ENCODE results near the gene JMJD1C.

JMJD1C gene

DNA sequence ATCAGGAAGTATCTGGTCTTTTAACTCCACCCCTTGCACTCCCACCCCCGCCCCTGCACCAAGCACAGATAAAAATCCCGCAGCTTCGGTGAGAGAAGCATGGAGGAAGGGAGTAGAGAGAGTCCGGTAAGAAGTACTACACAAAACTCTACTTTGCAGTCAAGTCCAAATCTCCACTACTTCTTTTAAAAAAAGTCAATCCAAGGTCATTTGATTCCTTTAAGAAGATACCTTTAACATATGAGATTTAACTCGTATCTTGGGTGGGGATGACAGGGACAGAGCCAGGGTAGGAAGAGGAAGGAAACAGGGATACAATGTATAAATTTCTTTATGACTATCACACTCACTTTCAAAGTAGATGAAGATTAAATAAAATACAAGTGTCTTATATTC lies 200.6 kb downstream of the JMJD1C start:
- H3K9ac ChIP-seq = no peak overlapping the region
- H3K36me3 ChIP-seq (ENCODE audit: control insufficient read depth, insufficient read depth, low read length) = no peaks in the 10 kb centered on the region
- peak overlapping the region; percentile 91 for H3K27ac ChIP-seq
- H3K79me2 ChIP-seq = peaks cover 22% of the 10 kb centered on the region
- H3K4me3 ChIP-seq (ENCODE audit: low read depth, low read length) = peak overlapping the region; percentile 61
- peaks cover 2% of the 10 kb centered on the region for H3K4me1 ChIP-seq
- no peaks in the 10 kb centered on the region for H3K27me3 ChIP-seq (ENCODE audit: control insufficient read depth, insufficient read depth, low read length)
- TF ChIP-seq, protein P1, sequence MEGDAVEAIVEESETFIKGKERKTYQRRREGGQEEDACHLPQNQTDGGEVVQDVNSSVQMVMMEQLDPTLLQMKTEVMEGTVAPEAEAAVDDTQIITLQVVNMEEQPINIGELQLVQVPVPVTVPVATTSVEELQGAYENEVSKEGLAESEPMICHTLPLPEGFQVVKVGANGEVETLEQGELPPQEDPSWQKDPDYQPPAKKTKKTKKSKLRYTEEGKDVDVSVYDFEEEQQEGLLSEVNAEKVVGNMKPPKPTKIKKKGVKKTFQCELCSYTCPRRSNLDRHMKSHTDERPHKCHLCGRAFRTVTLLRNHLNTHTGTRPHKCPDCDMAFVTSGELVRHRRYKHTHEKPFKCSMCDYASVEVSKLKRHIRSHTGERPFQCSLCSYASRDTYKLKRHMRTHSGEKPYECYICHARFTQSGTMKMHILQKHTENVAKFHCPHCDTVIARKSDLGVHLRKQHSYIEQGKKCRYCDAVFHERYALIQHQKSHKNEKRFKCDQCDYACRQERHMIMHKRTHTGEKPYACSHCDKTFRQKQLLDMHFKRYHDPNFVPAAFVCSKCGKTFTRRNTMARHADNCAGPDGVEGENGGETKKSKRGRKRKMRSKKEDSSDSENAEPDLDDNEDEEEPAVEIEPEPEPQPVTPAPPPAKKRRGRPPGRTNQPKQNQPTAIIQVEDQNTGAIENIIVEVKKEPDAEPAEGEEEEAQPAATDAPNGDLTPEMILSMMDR (IDR thresholded peaks at IDR 0.05) = no peak
- H3K4me2 ChIP-seq (ENCODE audit: low read length) = peak overlapping the region; percentile 98
- H3K9me3 ChIP-seq (ENCODE audit: control insufficient read depth, low read length) = no peaks in the 10 kb centered on the region
- no peak overlapping the region for H2AFZ ChIP-seq

DNA sequence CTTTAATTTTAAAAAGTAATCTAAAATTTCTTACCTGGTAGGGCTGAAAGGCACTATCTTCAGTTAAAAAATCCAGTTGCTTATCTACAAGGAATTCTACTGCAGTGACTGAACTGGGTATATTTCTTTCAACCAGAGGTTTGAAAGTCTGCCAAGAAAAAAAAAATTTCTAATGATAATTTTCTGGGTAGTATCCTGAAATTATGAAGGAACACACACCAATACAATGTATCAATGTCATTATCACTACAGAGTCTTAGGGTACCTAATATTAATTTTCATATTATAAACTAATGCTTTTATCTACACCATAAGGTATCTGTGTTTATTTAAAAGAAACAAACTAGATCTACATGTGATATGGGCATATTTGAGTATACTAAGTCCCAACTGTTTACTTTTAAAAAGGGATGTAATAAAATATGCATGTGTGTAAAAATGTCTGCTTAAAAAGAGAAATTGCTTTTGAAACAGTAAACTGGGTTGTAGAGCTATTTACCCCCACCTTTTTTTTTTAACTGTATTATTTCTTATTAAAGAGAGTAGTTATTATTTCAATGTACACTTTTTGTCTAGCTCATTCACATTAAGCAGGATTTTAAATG lies 201.1 kb downstream of the JMJD1C start:
- H3K9ac ChIP-seq = no peak overlapping the region
- no peaks in the 10 kb centered on the region for H3K36me3 ChIP-seq (ENCODE audit: control insufficient read depth, insufficient read depth, low read length)
- H2AFZ ChIP-seq = no peak overlapping the region
- H3K4me1 ChIP-seq = peaks cover 7% of the 10 kb centered on the region
- H3K79me2 ChIP-seq = peaks cover 27% of the 10 kb centered on the region
- H3K4me2 ChIP-seq (ENCODE audit: low read length) = peak overlapping the region; percentile 98
- peak overlapping the region; percentile 91 for H3K27ac ChIP-seq
- no peaks in the 10 kb centered on the region for H3K27me3 ChIP-seq (ENCODE audit: control insufficient read depth, insufficient read depth, low read length)
- H3K9me3 ChIP-seq (ENCODE audit: control insufficient read depth, low read length) = no peaks in the 10 kb centered on the region
- TF ChIP-seq, protein P1 (IDR thresholded peaks at IDR 0.05) = no peak
- peak overlapping the region; percentile 61 for H3K4me3 ChIP-seq (ENCODE audit: low read depth, low read length)

DNA sequence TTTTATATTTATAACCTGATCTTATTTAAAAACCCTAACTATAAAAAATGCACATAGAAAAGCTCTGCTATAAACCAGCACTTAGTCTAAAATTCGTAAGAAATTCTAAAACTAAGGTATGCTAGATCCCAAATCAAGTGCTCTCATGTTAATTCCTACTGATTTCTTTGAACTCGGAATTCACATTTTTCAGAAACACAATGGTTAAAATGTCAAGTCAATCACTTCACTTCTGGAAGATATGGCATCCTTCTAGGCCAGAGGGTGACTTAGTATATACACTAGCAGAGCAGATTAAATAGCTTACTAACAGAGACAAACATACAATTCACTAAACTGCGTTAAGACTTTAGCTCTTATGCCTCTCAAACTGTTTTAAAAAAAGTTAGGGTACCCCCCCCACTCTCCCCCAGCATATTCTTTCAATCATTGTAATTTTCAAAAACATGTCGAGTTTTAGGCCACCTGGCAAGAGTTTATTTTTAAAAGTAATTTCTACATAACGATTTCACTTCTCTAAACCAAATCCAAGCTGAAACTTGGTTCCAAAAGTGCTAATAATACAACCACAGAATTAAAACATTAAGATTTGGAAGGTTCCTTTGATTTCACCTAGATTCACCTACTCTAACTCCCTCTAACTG lies 203.2 kb downstream of the JMJD1C start:
- Histone ChIP-seq H3K9ac (no peak overlapping the region), H3K27me3 (ENCODE audit: control insufficient read depth, insufficient read depth, low read length) (no peaks in the 10 kb centered on the region), H3K4me1 (peaks cover 22% of the 10 kb centered on the region), H3K36me3 (ENCODE audit: control insufficient read depth, insufficient read depth, low read length) (no peaks in the 10 kb centered on the region), H3K79me2 (peaks cover 35% of the 10 kb centered on the region), H2AFZ (no peak overlapping the region), H3K4me3 (ENCODE audit: low read depth, low read length) (no peak overlapping the region), H3K9me3 (ENCODE audit: control insufficient read depth, low read length) (no peaks in the 10 kb centered on the region), H3K4me2 (ENCODE audit: low read length) (no peak overlapping the region), H3K27ac (no peak overlapping the region)
- TF ChIP-seq, protein P1 (IDR thresholded peaks at IDR 0.05) = no peak

DNA sequence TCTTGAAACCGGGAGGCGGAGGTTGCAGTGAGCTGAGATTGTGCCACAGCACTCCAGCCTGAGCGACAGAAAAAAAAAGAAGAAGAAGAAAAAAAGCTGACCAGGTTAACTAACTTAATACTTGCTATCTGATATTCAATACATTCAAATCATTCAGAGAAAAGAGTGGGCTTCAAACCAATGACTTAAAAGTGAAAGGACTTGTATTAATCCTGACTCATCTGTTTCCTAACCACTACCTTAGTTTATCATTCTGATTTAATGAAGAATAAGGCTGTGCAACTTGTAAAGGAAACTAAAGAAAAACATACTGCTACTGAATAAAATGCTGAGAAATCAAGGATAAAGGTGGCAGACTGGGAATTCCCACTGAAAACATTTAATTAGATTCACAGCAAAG lies 204.3 kb downstream of the JMJD1C start:
- H3K9me3 ChIP-seq (ENCODE audit: control insufficient read depth, low read length) = no peaks in the 10 kb centered on the region
- H3K36me3 ChIP-seq (ENCODE audit: control insufficient read depth, insufficient read depth, low read length) = no peaks in the 10 kb centered on the region
- TF ChIP-seq, protein P1 (IDR thresholded peaks at IDR 0.05) = no peak
- peaks cover 27% of the 10 kb centered on the region for H3K4me1 ChIP-seq
- H3K9ac ChIP-seq = no peak overlapping the region
- H3K4me3 ChIP-seq (ENCODE audit: low read depth, low read length) = no peak overlapping the region
- H3K27me3 ChIP-seq (ENCODE audit: control insufficient read depth, insufficient read depth, low read length) = no peaks in the 10 kb centered on the region
- H3K79me2 ChIP-seq = peaks cover 42% of the 10 kb centered on the region
- no peak overlapping the region for H3K4me2 ChIP-seq (ENCODE audit: low read length)
- no peak overlapping the region for H3K27ac ChIP-seq
- no peak overlapping the region for H2AFZ ChIP-seq

DNA sequence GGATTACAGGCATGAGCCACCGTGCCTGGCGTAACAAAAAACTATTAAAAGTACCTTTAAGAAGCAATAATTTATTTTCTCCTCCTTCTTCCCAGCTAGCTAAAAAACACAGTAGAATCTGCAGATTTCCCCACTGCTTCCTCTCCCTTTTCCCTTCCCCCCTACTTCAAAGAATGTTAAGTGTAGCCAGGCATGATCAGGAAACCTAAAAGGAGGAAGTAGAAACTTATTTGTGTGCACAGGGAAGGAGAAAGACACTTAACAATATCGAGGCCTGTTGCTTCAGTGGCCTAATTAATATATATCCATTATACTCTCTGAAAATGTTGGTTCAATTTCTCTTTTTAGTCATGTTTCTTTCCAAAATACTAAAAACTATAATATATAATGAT lies 204.9 kb downstream of the JMJD1C start:
- Histone ChIP-seq H3K36me3 (ENCODE audit: control insufficient read depth, insufficient read depth, low read length) (no peaks in the 10 kb centered on the region), H2AFZ (no peak overlapping the region), H3K9ac (no peak overlapping the region), H3K9me3 (ENCODE audit: control insufficient read depth, low read length) (no peaks in the 10 kb centered on the region), H3K27ac (no peak overlapping the region), H3K4me2 (ENCODE audit: low read length) (no peak overlapping the region), H3K4me3 (ENCODE audit: low read depth, low read length) (no peak overlapping the region), H3K27me3 (ENCODE audit: control insufficient read depth, insufficient read depth, low read length) (no peaks in the 10 kb centered on the region), H3K79me2 (peaks cover 45% of the 10 kb centered on the region), H3K4me1 (peaks cover 32% of the 10 kb centered on the region)
- TF ChIP-seq, protein P1 (IDR thresholded peaks at IDR 0.05) = no peak
